HepG2 (cell line): Measurements from ENCODE around the gene ZFAND4. TPM values are rescaled to one million over a fixed set of nuclear protein-coding genes. Genes with fewer than 3 reads are reported as not detected.

Source experiments
- GABPA ChIP-seq, 2 experiments: IDR thresholded peaks; 2 replicates each; pipeline ENCODE4 v1.6.1; 2011 to 2016; ENCODE audit warnings: low read depth in 2 of 2, low read length in 1 of 2, missing biosample characterization in 1 of 2, missing genetic modification characterization in 1 of 2
- HOXD1 ChIP-seq: sonication (generic); formaldehyde crosslinking; IDR thresholded peaks from 2 replicates; pipeline ENCODE4 v1.5.0; 2020; ENCODE audit warnings: missing genetic modification reagents
- SMYD3 ChIP-seq: sonication (generic); formaldehyde crosslinking; IDR thresholded peaks from 2 replicates; pipeline ENCODE4 v1.8.1; 2023; ENCODE audit warnings: mild to moderate bottlenecking, missing genetic modification reagents
- SNAPC4 ChIP-seq: sonication (generic); formaldehyde crosslinking; IDR thresholded peaks from 2 replicates; pipeline ENCODE4 v1.4.0; 2020; ENCODE audit warnings: mild to moderate bottlenecking, missing genetic modification reagents
- SOX6 ChIP-seq, 2 experiments: fragments of 450-650 bp in 1 of 2; sonication (generic) in 1 of 2; formaldehyde crosslinking in 1 of 2; IDR thresholded peaks; 2 replicates each; pipeline versions ENCODE4 v1.4.0 to v1.6.1; 2017 to 2020; ENCODE audit warnings: antibody characterized with exemption in 1 of 2, mild to moderate bottlenecking in 1 of 2, missing genetic modification reagents in 1 of 2
- SP5 ChIP-seq: IDR thresholded peaks from 2 replicates; pipeline ENCODE4 v1.6.1; 2016; ENCODE audit warnings: low read depth, borderline replicate concordance
- ZNF10 ChIP-seq: sonication (generic); formaldehyde crosslinking; IDR thresholded peaks from 2 replicates; pipeline ENCODE4 v1.4.0; 2020; ENCODE audit warnings: mild to moderate bottlenecking, low read depth, missing genetic modification reagents, borderline replicate concordance
- ZNF121 ChIP-seq: sonication (generic); formaldehyde crosslinking; IDR thresholded peaks from 2 replicates; pipeline ENCODE4 v1.5.0; 2020; ENCODE audit warnings: mild to moderate bottlenecking, missing genetic modification reagents
- ZNF20 ChIP-seq: sonication (generic); formaldehyde crosslinking; IDR thresholded peaks from 2 replicates; pipeline ENCODE4 v1.4.0; 2020; ENCODE audit warnings: mild to moderate bottlenecking, moderate library complexity, missing genetic modification reagents
- ZNF335 ChIP-seq: sonication (generic); formaldehyde crosslinking; IDR thresholded peaks from 2 replicates; pipeline ENCODE4 v1.4.0; 2020; ENCODE audit warnings: missing genetic modification reagents
- ZNF567 ChIP-seq: sonication (generic); formaldehyde crosslinking; IDR thresholded peaks from 2 replicates; pipeline ENCODE4 v1.8.1; 2023; ENCODE audit warnings: mild to moderate bottlenecking, missing genetic modification reagents, borderline replicate concordance
- ZNF644 ChIP-seq: IDR thresholded peaks from 2 replicates; pipeline ENCODE4 v1.6.1; 2016; ENCODE audit warnings: low read depth
- ZUFSP ChIP-seq: sonication (generic); formaldehyde crosslinking; IDR thresholded peaks from 2 replicates; pipeline ENCODE4 v1.9.0; 2021; ENCODE audit warnings: missing genetic modification reagents, mild to moderate bottlenecking, borderline replicate concordance
- polyA plus RNA-seq, 8 experiments: library from polyadenylated mRNA; depleted of rRNA in 3 of 8; stranded (reverse) in 7 of 8; unstranded in 1 of 8; fragments of >200 nt; fragmentation: Illumina TruSeq in 4 of 8; extraction: Trizol in 4 of 8; gene quantifications; 2 replicates each; pipeline versions ENCODE4 v1.2.1 to v1.2.3, GENCODE V29; 2011 to 2016; ENCODE audit warnings: low read depth in 4 of 8, missing spikeins in 1 of 8, mixed read lengths in 1 of 8; ENCODE audit not compliant: insufficient read depth in 1 of 8
- total RNA-seq, 5 experiments: library from RNA; depleted of rRNA; stranded (reverse); fragments of >200 nt; fragmentation: Illumina TruSeq; extraction: Trizol; gene quantifications; 2 replicates each; pipeline ENCODE4 v1.2.3, GENCODE V29; 2016; ENCODE audit warnings: low read depth in 1 of 5
- TF ChIP-seq, protein P1 (sequence below): sonication (generic); formaldehyde crosslinking; IDR thresholded peaks from 2 replicates; pipeline ENCODE4; 2020; ENCODE audit warnings: missing genetic modification reagents, mild to moderate bottlenecking, borderline replicate concordance
- TF ChIP-seq, protein P2 (sequence below): sonication (generic); formaldehyde crosslinking; IDR thresholded peaks from 2 replicates; pipeline ENCODE4 v1.5.0; 2020; ENCODE audit warnings: mild to moderate bottlenecking, missing genetic modification reagents, borderline replicate concordance

ZFAND4 gene
- total and polyA plus RNA-seq, 2 of the 13 experiments (the other 11 are each of a cell fraction or from before 2014, with no cell fraction given) = 2.9 to 9.2 TPM

DNA sequence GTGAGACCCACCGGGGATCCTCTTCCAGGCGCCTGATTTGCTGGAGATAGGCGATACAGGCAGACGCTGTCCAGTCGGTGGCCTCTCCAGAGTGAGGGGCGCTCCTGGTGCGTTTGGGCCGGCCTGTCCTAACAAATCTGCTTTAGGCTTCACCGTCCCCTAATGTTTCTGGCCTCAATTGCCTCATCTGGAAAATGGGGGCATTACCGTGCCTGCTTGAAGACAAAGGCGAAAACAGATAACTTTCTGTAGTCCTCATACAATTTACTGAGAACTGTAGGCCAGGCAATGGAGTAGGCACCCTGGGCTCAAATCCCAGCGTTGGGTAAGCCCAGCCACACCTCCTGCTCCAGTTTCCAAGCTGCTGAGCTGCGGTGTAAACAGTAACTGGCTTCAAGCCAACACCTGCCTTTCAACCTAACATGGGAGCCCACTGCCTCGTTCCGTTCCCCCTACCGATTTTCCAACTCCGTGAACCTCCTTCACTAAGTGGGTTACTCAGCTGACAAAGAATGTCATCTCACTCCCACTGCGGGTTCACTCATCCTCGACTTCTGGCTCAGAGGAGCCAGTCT, 589 bp upstream of the ZFAND4 start (continued):
- no peak for TF ChIP-seq ZNF567
- no peak for TF ChIP-seq ZNF644 (CRISPR knock-in tag)
- TF ChIP-seq ZNF10 = no peak
- 0 out of 2 replicates have a peak, but pooled peaks have one; percentile 6 for TF ChIP-seq SP5 (CRISPR knock-in tag)
- TF ChIP-seq ZUFSP = no peak
- TF ChIP-seq HOXD1 (CRISPR knock-in tag) = peak; percentile 5; the same call in 1 of the 2 replicates
- TF ChIP-seq SMYD3 = 0 out of 2 replicates have a peak, but pooled peaks have one; percentile 0
- 0 out of 2 replicates have a peak, but pooled peaks have one; percentile 73 for TF ChIP-seq ZNF20 (CRISPR knock-in tag)
- peak; percentile 98 for TF ChIP-seq ZNF335
- TF ChIP-seq GABPA (IDR thresholded peaks at IDR 0.05; ENCODE audit: low read depth, low read length) = no peak
- 0 out of 2 replicates have a peak, but pooled peaks have one; percentile 10 for TF ChIP-seq GABPA (CRISPR knock-in tag; IDR thresholded peaks at IDR 0.05; ENCODE audit: low read depth)
- TF ChIP-seq, protein P1, sequence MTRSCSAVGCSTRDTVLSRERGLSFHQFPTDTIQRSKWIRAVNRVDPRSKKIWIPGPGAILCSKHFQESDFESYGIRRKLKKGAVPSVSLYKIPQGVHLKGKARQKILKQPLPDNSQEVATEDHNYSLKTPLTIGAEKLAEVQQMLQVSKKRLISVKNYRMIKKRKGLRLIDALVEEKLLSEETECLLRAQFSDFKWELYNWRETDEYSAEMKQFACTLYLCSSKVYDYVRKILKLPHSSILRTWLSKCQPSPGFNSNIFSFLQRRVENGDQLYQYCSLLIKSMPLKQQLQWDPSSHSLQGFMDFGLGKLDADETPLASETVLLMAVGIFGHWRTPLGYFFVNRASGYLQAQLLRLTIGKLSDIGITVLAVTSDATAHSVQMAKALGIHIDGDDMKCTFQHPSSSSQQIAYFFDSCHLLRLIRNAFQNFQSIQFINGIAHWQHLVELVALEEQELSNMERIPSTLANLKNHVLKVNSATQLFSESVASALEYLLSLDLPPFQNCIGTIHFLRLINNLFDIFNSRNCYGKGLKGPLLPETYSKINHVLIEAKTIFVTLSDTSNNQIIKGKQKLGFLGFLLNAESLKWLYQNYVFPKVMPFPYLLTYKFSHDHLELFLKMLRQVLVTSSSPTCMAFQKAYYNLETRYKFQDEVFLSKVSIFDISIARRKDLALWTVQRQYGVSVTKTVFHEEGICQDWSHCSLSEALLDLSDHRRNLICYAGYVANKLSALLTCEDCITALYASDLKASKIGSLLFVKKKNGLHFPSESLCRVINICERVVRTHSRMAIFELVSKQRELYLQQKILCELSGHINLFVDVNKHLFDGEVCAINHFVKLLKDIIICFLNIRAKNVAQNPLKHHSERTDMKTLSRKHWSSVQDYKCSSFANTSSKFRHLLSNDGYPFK (CRISPR knock-in tag) = peak; percentile 98
- TF ChIP-seq ZNF121 (CRISPR knock-in tag) = no peak
- TF ChIP-seq SNAPC4 (CRISPR knock-in tag) = peak; percentile 67; the same call in 1 of the 2 replicates
- no peak for TF ChIP-seq SOX6 (IDR thresholded peaks at IDR 0.05)
- peak; percentile 43; the same call in 1 of the 2 replicates for TF ChIP-seq SOX6 (CRISPR knock-in tag; IDR thresholded peaks at IDR 0.05)
- TF ChIP-seq, protein P2, sequence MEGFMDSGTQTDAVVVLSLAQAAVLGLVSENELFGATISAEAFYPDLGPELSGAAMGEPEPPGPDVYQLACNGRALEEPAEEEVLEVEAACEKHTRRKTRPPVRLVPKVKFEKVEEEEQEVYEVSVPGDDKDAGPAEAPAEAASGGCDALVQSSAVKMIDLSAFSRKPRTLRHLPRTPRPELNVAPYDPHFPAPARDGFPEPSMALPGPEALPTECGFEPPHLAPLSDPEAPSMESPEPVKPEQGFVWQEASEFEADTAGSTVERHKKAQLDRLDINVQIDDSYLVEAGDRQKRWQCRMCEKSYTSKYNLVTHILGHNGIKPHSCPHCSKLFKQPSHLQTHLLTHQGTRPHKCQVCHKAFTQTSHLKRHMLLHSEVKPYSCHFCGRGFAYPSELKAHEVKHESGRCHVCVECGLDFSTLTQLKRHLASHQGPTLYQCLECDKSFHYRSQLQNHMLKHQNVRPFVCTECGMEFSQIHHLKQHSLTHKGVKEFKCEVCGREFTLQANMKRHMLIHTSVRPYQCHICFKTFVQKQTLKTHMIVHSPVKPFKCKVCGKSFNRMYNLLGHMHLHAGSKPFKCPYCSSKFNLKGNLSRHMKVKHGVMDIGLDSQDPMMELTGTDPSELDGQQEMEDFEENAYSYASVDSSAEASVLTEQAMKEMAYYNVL (CRISPR knock-in tag) = 0 out of 2 replicates have a peak, but pooled peaks have one; percentile 14
